HG03135 (cell line): Measurements from ENCODE around the gene PDF.
"Not testable (repeated sequence)": the region's sequence is repeated elsewhere in the genome, so short reads cannot be mapped to it uniquely, and the experiment has no call there.

Experiments
- ATAC-seq: cut with Tn5 transposase; IDR thresholded peaks from one replicate; pipeline ENCODE4 v1.9.1; 2021; ENCODE audit warnings: mild to moderate bottlenecking, moderate library complexity; ENCODE audit not compliant: unreplicated experiment

PDF gene

DNA sequence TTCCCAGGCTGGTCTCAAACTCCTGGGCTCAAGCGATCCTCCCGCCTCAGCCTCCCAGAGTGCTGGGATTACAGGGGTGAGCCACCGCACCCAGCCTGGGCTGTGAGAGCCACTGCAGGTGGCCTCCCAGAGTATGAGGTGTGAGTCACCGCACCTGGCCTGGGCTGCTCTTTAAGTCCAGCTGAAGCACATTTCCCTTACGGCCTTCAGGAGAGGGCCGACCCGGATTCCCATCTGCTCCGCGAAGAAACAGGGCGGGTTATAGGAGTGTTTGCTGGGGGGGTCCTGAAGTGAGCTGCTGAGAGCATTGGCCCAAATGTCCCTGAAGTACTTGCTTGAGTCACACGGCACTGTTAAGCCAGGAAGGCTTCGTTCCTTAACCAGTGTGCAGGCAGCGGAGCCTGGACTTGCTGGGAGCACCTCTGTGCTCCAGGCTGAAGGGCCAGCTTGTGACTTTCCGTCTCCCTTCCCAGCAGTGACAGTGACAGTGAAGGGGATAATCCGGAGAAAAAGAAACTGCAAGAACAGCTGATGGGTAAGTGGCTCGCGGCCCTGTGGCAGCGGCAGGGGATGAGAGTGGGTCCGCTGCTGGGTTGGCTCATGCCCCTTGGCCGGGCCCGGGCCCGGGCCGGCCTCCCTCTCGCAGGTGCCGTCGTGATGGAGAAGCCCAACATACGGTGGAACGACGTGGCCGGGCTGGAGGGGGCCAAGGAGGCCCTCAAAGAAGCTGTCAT lies 12.0 kb downstream of the PDF start:
- no peak for ATAC-seq

DNA sequence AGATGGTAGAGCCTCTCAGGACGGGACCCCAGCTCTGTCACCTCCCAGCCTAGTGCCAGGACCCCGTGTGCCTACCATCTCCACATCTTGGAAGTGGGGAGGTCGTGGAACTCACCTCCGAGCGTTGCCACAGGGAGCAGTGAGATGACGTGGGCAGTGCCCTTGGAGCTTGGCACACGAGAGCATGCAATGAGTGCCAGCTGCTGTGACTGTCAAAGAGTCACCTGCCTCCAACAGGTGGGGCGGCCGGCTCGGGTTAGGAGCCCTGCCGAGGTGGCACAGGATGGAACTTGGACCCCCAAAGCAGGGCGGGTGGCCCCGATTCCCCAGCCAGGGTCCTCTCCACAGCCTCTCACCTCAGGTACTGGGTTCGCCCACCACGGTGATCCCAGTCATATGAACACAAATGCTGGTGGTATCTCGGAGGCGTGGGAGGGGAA lies 13.8 kb downstream of the PDF start:
- ATAC-seq, result no peak

DNA sequence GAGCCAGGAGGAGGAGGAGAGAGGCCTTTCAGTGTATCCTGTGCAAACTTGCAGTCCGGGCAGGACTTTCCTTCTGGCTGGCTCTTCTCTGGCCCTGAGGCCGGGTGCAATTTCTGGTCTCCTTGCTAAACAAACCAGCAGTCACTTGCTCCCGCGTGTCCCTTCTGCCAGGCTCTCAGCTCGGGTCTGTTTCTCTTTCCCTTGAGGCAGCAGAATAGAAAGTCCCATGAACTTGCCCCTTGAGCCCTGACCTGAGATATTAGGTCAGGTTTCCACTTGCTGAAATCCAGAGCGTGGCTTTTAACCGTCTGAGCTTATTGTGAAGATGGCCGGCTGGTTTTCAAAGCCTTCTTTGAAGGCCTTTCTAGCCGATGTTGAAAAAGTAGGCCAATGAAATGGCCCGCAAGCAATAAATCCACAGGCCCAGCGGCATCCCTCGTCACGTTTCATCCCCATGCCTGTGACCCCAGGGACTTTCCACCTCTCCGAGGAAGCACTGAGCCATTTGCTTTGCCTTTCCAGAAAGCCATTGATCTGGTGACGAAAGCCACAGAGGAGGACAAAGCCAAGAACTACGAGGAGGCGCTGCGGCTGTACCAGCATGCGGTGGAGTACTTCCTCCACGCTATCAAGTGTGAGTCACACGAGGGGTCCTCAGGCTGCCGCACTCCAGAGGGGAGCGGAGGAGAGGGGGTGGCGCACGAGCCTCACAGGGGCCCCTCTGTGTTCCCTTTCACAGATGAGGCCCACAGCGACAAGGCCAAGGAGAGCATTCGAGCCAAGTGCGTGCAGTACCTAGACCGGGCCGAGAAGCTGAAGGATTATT lies 14.7 kb downstream of the PDF start:
- ATAC-seq, result no peak

DNA sequence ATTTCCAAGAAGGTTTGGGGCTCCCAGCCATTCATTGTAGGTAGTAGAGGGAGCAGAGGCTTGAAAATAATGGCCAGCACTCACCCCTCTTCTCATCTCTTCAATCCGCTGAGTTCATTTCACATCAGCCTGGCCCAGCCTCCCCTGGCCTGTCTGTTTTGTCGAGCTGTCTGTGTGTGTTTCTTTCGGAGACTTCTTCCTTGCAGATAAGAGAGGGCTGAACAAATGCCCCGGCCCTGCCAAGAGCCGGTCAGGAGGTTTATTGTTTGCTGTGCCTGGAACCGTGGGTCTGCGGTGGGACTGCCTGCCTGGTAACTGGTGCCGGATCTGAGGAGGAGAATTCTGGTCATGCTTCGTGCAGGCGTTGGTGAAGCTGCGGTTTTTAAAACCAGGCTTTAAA lies 15.9 kb downstream of the PDF start:
- ATAC-seq, result no peak

DNA sequence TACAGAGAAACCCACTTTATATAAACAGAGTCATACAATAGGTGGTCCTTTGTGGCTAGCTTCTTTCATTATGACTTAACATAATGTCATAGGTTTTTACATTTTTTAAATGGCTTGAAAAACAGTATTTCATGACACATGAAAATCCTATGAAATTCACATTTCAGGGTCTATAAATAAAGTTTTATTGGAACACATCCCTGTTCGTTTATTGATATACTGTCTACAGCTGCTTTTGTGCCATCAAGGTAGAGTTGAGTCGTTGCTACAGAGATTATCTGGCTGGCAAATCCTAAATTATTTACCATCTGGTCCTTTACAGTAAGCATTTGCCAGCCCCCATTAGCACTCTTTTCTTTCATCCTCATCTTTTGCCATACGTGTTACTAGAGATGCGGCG lies 16.9 kb downstream of the PDF start:
- no peak for ATAC-seq

DNA sequence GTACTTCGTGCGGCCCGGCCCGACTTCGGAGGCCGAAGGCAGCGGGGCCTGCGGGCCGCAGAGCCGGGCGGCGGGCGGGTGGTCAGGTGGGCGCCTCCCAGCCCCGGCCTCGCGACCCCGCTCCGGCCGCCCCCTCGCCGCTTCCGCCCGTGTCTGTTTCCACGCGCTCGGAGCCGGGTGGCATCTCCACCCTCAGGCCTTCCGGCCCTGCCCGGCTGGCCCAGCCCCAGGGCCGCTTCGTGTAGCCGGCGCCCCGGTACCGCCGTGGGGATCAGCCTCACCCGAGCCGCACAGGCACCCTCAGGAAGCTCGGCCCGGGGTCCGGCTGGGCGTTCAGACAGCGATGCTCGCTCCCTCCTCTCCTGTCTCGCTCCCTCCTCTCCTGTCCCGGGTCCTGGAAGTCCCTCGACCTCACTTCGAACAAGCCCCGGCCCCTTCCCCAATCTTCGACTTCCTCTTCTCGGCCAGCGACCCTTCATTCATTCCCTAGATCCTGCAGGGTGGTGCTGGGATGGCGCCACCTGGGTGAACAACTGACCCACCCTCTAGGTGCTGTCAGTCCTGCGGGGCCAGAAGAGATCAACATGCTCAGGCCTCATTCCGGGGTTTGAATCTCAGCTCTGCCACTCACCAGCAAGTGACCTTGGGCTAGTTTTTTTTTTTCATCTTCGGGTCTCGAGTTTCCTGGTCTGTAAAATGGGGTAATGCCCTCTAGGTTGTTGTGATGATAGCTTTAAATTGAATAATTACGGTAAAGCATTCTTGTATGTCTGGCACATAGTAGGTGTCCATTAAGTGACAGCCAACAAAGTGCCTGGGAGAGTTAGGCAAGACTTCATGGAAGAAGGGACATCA lies 18.6 kb downstream of the PDF start:
- ATAC-seq, result peak; percentile 49

DNA sequence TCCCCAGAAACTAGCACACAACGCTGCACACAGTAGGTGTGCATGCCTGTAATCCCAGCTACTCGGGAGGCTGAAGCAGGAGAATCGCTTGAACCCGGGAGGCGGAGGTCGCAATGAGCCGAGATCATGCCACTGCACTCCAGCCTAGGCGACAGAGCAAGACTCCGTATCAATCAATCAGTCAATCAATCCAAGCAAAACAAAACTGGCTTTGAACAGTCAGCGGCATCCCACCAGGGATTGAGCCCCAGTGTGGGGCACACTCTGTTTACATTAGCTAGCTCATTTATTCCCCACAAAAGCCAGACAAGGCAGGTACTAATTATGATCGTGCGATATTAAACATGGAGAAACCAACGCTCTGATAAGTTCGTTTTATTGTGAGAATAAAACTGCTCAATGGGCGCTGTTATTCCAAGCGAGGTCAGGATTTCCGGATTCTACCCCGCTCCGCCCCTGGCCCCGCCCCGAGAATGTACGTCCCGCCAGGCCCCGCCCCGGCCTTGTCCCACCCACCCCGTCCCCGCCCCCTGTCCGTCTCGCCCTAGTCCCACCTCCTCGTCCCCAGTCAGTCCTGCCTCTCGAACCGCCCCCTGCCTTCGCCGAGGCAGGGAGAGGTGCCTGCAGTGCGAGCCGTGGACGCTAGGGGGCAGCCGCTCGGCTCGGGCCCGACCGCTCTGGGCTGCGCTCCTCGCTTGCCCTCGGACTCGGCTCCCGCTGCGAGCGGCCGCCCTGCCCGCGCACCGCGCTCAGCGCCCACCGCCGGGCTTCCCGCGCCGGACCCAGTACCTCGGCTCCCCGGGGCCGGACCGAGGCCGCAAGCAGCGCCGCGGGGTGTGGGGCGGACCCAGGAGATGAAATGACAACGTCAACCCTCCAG lies 19.5 kb downstream of the PDF start, which contains the start of gene VPS4A:
Gene VPS4A (plus strand): TSS at position 698 of the 880 bp plus-strand sequence. CDS start 162 bp downstream, at position 860.
- ATAC-seq, result peak; percentile 92

DNA sequence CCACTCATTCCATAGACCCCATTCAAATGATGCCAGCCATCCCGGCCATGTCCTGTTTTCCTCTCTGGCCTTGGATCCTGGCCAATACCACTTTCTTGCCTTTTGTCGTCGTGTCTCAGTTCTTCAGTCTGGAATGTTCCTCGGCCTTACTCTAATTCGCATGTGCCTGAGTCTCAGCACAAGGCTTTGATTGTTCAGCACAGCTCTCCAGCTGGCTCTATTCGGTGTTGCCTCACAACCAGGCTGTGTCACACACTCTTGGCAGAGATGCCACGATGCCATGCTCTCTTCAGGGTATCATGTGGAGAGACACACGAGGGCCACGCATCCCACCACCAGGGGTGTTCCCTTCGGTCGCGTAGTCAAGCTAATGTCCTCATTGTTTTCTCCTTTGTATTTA lies 21.1 kb downstream of the PDF start:
- no peak for ATAC-seq

DNA sequence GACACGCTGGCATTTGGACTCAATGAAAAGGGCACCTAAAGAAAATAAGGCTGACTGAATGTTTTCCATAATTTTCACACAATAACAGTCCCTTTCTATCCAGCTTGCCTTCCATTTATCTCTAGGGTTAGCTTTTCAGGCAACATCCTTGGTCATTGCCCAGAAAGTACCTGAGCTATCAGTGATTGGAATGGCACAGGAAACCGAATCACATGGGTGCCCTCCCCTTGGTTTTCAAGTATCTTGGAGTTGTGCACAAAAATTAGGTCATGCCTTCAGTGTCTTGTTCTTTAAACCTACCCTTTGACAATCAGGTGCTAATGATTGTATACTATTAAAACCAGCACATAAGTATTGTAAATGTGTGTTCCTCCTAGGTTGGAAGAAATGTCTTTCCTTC lies 22.5 kb downstream of the PDF start:
- ATAC-seq, result no peak

DNA sequence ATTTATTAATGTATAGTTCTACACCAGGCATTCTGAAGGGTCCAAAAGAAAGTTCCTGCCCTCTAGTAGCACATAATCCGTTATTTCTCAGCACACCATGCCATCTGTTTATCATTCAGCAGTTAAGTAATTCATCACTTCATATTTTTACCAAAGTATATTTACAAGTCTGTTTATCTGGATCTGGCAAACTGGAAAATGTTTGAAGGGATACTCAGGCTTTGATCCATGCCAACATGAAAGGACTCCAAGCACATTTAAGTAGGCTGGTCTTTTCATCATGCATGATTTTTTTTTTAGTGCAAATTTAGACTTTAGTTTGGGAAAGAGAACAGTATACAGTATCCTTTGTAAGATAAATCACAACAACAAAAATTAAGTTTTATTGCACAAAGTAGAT lies 23.3 kb downstream of the PDF start:
- no peak for ATAC-seq

DNA sequence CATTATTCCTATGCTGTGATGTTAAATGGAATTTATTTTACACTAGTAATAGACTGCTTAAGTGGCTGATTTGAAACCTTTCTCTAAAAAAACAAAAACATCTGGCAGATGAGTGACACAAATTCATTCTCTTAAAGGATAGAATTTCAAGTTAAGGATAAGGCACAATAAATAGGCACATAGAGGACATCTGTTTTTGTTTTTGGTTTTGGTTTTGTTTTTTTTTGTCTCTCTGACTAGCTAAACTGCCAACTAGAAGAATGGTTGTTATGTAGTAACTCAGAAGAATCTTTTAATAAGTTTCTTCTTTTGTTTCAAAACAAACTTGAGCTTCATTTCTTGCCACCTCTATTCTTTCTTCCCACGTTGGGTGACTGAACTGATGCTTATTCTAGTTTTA lies 24.4 kb downstream of the PDF start:
- no peak for ATAC-seq

DNA sequence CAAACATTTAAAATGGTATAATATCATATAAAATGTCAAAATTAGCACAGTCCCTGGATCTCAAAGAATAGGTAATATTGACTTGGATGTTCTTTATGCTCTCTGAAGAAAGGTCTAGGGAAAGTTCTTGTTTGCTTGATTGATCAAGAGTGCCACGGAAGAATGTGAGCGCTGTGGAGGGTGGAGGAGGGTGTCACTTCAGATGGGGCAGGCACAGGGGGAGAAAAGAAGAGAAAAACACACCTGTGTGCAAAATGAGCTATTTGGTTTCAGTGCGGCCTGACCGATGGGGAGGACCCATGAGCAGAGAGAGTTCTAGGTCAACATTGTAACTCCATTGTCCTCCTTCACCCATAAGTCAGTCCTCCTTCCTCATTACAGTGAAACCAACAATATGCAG lies 28.1 kb downstream of the PDF start:
- no peak for ATAC-seq

DNA sequence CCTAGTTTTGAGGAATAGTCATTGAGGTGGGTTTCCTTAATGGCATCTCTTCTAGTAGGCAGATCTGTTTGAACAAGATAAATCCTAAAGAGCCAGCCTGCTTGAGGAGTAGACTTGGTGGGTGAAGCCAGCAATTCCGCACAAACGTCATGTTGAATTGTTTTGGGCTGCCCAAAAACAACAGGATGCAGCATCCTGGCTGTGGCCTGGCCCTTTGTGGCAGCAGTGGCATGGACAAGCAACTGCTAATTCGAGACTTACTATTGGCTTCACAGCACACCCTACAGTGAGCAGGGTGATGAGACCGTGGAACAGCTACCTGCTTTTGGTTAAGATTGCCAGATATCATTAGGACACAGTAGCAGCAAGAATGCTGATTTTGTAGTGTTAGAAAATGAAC lies 28.5 kb downstream of the PDF start:
- no peak for ATAC-seq

DNA sequence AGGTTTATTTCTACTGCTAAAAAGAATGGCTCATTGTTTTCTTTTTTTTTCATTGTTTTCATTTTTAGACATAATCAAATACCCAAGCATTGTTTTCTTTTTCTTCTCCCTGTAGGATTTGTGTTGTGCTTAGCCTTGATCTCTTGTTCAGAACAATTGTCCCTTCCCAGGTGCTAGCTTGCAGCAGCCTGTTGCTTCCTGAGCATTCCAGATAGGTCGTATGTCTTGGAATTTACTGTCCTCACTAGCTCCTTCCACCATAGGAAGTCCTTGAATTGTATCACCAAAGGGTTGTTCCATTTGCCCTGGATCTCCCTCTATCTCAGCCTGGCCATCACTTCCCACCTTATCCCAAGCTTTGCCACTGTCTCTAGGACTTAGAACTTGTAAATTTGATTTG lies 29.2 kb downstream of the PDF start:
- no peak for ATAC-seq

DNA sequence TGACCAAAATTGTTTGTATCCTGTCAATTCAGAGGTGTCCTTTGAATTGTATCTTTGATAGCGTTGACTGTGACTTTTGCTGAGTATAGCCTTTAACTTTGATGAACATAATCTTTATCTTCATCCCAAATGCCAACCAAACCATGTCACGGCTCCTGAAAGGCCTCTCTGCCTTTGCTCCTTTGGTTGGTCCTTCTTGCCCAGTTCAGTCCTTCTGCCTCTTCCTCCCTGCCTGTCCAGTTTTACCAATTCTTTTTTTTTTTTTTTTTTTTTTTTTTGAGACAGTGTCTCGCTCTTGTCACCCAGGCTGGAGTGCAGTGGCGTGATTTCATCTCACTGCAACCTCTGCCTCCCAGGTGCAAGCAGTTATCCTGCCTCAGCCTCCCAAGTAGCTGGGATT lies 32.1 kb downstream of the PDF start:
- ATAC-seq, result no peak

DNA sequence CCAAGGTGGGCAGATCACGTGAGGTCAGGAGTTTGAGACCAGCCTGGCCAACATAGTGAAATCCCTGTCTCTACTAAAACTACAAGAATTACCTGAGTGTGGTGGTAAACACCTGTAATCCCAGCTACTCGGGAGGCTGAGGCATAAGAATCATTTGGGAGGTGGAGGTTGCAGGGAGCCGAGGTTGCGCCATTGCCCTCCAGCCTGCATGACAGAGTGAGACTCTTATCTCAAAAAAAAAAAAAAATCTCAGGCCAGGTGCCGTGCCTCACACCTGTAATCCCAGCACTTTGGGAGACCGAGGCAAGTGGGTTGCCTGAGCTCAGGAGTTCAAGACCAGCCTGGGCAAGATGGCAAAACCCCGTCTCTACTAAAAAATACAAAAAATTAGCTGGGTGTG lies 33.6 kb downstream of the PDF start:
- ATAC-seq, result not testable (repeated sequence)

DNA sequence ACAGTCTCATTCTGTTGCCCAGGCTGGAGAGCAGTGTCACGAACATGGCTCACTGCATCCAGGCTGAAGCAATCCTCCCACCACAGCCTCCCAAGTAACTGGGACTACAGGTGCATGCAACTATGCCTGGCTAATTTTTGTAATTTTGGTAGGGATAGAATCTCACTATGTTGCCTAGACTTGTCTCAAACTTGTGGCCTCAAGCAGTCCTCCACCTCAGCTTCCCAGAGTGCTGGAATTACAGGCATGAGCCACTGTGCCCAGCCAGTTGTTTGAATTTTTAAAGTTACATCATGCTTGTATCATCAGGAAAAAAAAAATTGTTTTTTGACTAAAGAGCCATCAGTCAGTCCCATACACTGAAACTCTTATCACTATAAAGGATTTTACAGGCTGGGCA lies 36.3 kb downstream of the PDF start:
- no peak for ATAC-seq

DNA sequence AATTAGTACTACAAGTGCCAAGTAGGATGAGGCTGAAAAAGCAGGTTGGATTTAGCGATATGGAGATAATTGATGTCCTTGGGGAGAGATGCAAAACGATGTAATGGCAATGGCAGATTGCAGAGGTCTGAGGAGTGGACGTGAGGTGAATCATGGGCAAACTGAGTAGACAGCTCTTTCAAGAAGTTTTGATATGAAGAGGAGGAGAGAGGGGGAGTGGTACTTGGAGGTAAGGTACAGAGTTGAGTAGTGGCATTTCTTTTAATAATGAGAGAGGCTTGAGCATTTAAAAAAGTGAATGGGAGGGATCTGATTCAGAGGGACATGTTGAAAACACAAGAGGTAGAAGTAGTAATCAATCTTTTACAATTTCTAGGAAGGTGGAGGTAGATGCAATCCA lies 37.0 kb downstream of the PDF start:
- no peak for ATAC-seq

DNA sequence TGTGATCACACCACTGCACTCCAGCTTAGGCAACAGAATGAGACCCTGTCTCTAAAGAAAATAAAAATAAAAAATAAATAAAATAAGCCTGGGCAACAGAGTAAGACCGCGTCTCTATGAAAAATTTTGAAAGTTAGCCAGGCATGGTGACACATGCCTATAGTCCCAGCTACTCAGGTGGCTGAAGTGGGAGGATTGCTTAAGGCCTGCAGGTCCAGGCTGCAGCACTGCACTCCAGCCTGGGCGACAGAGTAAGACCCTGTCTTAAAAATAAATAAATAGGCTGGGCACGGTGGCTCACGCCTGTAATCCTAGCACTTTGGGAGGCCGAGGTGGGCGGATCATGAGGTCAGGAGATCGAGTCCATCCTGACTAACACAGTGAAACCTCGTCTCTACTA lies 38.7 kb downstream of the PDF start:
- ATAC-seq, result not testable (repeated sequence)

DNA sequence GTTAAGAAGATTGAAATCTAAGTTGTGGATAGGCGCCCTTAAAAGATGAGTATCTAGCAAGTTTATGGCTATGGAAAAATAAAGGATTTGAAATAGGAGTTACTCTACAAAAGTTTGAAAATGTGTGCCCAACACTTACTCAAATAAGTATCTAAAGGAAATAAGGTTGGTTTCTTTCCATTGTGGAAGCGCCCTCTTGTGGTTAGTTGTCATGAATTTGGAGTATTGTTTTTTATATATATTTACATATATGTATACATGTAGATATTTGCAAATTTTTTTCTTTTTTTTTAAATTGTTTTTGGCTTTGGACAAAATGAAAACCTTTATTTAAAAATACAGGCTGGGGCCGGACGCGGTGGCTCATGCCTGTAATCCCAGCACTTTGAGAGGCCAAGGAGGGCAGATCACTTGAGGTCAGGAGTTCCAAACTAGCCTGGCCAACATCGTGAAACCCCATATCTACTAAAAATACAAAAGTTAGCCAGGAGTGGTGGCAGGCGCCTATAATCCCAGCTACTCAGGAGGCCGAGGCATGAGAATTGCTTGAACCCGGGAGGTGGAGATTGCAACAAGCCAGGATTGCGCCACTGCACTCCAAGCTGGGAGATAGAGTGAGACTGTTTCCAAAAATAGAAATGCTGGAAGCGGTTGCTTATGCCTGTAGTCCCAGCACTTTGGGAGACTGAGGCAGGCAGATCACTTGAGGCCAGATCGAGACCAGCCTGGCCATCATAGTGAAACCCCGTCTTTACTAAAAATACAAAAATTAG lies 43.3 kb downstream of the PDF start:
- ATAC-seq, result no peak
